GM18909 (cell line): ENCODE results near the gene TPMT.
"Not testable (repeated sequence)": the region's sequence is repeated elsewhere in the genome, so short reads cannot be mapped to it uniquely, and the experiment has no call there.

ENCODE experiments used
- ATAC-seq: cut with Tn5 transposase; IDR thresholded peaks from one replicate; pipeline ENCODE4 v1.9.1; 2021; ENCODE audit warnings: mild to moderate bottlenecking; ENCODE audit not compliant: unreplicated experiment, poor library complexity

Gene TPMT

DNA sequence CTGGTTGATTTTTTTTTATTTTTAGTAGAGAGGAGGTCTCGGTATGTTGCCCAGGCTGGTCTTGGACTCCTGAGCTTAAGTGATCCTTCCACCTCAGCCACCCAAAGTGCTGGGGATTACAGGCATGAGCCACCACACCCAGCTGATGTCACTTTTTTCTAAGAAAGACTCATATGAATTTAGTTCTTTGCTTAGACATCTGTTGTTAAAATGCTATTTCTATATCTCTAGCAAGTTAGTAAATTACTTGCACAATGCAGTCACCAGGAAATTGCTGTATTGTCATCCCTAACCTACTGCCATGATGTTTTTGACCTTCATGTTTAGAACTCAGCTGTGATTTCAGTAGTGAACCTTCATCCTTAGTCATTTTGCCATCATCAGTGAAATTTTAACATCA lies 6.0 kb upstream of the TPMT start:
- no peak for ATAC-seq

DNA sequence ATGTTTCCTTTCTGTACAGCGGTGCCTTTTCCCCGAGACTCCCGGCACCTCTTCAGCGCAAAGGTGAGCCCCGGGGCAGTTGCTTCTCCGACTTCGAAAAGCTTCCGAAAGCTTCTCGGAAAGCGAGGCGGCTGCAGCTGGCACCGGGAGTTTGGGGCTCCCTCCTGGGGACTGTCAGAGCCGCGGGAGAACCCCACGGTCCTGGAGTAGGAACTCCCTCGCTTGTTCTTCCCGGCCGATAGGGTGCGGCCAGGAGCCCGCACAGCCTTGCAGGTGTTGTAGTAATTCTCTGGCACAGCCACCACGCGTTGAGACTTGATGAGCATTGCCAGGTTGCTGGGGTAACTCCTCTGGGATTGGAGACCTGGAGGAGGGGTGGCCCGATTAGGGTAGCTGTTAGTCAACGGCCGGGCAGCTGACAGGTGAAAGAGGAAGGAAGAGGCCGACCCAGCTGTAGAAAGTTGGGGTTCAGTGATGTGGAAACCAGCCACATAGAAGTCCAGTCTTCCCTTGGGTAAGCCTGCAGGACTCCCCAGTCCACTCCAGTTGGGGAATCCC lies 1.1 kb upstream of the TPMT start:
- ATAC-seq = peak; percentile 39

DNA sequence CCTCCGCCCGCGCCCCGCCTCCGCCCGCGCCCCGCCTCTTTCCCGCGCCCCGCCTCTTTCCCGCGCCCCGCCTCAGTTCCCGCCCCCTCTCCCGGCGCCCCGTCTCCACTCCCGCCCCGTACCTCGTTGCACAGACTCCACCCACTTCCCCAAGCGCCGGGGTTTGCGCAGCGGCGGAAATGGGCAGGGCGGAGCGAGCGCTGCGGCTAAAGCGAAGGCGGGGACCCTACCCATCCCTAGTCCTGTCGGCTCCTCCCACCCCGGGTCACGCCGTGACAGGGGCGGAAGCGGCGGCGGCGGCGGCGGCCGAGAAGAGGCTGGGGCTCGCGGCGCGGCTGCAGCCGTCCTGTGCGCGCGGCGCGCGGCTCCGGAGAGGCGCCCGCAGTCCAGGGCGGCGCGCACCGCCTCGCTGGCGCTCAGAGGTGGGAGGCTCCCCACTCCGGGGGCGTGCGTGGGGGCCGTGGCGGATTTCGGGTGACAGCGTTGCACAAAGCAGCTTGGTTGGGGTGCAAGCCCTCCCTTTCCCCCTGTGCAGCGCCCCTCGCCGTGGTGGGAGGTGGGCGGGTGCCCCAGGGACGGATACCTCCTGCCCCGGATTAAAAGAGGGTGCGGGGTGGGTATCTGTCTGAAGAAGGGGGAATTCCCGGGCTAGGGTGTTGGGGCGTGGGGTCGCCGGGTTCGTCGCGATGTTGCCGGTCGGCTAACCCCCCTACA lies 430 bp upstream of the TPMT start, which contains the start of gene KDM1B:
KDM1B (plus strand) TSS at position 273 of the 714 bp plus-strand sequence. CDS start 4,474 bp downstream, outside the sequence.
- peak; percentile 89 for ATAC-seq

DNA sequence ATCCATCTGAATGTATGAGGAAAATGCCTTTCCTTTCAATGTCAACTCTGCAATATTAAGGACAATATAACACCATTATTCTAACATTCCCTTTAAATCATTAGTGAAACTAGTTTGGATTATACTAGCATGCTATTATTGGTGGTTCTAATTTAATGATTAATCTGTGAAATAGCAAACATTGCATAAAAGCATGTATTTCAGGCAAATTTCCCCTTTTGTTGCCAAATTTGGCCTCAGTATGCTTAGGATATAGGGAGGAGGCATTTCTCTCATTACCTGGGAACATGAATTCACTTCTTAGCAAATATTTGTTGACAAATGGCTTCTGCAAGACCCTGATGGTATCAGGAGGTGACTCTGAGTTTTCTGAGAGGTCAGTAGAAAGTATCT lies 1.6 kb downstream of the TPMT start:
- no peak for ATAC-seq

DNA sequence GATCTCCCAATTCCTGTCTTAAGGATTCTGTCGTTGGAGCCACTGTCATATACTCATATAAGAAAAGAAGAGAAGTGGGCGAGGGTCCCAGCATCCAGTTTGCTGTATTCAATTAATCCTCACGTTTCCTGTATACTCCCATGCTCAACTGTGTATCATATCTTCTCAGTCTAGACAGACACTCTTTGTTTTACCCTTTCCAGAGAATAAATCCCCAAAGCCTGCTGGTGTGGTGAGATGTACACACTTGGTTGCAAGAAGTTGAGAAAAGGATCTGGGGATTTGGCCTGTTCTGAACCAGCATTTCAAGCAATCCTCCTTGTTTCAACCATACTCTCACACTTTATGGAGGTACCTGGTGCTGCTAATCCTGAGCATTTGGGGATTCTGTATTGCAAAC lies 3.1 kb downstream of the TPMT start:
- ATAC-seq = no peak

DNA sequence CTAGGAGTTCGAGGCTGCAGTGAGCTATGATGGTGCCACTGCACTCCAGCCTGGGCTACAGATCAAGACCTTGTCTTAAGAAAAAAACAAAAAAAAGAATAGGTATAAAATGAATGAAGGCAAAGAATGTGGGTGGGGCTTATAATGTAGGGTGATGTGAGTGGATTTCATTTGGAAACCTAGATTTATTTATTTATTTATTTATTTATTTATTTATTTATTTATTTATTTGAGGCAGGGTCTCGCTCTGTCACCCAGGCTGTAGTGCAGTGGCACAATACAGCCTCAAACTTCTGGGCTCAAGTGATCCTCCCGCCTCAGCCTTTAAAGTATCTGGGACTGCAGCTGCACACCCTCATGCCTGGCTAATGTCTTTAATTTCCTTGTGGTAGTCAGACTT lies 3.5 kb downstream of the TPMT start:
- not testable (repeated sequence) for ATAC-seq

DNA sequence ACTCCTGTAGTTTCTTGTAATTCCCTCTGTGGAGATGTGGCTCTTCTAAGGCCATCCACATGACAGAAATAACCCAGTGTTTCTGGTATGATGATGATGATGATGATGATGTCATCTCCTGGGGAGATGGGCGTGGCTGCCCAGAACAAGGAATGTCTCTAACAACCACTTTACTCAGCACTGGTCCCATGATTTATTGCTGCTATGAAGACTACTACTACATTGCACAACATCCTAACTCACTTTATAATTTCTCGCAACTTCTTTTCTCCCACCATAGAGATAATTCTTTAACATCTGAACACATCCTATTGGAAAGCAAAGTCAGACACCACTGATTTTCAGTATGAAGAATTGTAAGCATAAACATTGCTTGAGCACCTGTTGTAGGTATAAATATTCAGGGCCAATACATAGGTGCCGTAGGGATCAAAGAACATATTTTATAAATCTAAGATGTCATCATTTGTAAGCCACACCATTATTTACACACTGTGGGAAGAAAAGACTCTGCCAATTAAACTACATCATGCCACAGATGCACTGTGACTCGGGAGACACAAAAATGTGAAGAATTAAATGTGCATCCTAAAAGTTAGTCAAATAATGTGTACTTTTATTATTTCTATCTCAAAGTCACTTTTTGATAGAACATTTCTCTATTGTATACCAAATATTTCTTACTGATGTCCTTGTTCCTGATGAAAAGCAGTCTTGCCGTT lies 6.4 kb downstream of the TPMT start:
- ATAC-seq = no peak

DNA sequence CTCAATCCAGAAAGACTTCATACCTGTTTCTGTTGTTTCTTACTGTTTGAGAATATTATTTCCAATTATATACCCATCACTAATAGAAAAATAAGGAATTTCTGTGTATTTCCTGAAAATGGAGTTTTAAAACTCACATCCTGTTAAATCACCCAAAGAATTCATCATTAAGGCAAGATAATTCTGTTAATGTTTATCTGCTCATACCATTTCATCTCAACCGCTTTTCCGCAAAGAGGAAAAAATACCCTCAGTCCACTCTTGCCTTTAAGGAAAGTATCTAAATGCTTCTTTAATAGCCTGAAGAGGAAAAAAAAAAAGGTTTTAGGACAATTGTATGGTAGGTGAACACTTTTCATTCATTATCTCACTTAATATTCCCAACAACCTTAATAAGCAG lies 7.3 kb downstream of the TPMT start:
- ATAC-seq = no peak

DNA sequence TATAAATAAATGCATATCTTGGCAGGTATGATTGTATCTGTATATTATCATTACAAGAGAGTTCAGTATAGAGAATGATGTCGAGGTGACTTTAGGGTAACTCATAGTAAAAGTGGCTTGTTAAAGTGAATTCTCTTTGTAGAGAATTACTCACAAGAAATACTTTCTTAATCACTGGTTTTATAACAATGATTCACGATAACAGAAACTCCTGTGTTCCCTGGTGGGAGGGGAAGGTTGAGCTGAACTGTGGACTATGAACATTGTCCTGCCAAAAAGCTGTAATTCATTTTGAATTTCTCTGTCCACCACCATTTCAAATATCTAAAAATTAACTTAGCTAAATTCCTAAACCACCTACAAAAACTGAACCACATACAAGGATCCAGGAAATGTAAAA lies 7.7 kb downstream of the TPMT start:
- no peak for ATAC-seq

DNA sequence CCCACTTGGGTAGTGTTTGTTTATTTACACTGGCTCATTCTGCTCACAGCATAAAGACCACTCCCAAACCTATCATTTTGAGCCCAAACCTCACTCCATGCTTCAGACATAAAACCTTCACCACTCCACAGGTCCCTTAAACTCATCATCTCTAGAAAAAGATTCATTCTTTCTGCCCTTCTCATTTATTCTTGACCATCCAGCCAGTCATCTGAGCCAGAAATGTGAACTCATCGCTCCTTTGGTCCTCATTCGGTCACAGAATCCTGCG lies 12.4 kb downstream of the TPMT start:
- ATAC-seq = no peak

DNA sequence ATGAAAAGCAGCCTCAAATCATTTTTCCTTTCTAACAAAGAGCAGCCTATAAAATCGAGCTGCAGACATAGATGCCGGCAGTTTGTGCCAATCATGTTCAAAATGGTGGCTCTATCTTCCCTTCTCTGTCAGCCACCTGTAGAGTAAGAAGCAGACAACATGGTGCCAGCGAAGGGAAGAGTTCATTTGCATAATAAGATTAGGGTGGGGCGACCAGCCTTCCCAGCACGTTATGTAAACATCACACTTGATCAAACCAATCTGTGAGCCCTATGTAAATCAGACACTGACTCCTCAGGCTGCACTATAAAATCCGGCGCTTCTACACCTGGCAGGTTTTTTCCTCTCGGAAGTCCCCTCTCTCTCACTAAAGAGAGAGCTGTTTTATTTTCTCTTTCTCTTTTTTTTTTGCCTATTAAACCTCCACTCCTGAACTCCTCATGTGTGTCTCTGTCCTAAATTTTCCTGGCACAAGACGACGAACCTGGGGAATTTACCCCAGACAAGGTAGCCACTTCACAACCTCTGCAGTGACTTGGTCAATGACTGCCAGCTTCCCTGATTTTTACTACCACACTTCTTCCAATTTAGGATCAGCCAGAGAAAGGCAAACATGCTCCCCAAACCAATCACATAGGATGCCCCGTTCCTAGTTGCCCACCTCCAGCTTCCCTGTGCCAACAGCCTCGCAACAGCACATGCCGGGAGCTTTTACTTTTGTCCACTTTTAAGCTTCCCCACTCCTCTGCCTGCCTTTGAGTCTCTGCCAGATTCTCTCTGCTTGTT lies 12.9 kb downstream of the TPMT start:
- no peak for ATAC-seq

DNA sequence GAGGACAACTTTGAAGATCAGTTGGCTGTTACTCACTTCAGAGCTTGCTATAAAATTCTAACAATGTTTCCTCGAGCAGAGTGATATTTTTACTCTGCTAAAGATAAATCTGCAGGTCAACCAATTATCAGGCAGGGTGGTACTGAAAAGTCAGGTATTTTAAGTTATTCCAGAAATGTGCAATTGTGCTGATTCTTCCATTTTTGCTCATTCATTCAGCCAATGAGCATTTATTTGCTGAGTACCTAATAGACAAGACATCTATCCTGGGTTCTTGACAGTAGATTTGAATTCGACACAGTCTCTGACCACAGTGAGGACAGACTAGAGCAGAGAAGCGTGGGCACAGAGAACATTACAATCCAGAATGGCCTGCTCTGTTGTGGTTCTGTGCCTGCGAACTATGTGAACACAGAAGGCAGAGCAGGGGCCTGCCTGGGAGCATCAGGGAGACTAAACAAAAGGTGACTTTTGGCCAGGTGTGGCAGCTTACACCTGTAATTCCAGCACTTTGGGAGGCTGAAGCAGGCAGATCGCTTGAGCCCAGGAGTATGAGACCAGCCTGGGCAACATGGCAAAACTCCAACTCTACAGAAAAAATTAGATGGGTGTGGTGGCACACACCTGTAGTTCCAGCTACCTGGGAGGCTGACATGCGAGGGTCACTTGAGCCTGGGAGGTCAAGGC lies 14.8 kb downstream of the TPMT start:
- no peak for ATAC-seq

DNA sequence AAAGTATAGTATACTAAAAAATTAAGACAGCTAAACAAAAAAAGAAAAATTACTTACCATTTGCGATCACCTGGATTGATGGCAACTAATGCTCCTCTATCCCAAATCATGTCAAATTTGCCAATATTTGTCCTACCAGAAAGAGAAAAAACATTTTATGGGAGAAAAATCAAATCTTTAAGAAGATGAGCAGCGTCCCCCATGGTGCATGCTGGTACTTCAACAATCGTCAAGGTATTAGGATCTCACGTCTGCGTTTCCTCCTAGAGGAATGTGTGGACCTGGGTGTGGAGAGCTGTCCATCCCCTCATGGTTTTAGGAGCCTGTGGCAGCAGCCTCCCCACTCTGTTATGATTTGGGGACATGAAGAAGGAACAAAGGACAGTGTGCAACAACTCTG lies 16.0 kb downstream of the TPMT start:
- no peak for ATAC-seq

DNA sequence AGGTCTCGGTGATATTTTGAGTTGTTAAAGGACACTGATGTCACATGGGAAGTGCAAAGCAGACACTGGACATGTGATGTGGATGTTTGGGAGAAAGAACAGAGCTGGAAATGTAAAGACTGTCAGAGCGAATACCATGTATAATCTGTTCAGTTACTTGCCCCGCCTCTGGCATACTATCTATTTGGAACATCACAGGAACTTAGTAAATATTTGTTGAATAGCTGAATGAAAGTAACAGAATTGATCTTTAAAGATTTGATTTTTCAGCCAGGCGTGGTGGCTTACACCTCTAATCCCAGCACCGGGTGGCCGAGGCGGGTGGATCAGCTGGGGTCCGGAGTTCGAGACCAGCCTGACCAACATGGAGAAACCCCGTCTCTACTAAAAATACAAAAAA lies 18.6 kb downstream of the TPMT start:
- no peak for ATAC-seq

DNA sequence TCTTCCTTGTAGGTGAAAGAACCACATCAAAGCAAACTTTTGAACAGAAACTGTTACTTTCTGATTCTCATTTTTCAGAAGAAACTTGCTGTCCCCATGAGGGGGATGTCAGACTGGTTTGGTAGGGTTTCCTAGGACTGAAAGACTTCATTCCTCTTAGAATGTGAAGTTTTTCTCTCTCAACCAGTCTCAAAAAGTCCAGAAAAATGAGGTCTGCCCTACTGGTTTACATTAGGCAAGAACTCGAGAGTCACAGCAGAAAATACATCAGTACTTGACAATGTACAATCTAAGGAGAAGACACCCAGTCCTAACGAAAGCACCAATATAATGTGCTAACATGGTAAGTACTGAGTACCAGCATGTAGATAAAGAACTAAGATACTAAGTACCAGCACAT lies 19.7 kb downstream of the TPMT start:
- no peak for ATAC-seq

DNA sequence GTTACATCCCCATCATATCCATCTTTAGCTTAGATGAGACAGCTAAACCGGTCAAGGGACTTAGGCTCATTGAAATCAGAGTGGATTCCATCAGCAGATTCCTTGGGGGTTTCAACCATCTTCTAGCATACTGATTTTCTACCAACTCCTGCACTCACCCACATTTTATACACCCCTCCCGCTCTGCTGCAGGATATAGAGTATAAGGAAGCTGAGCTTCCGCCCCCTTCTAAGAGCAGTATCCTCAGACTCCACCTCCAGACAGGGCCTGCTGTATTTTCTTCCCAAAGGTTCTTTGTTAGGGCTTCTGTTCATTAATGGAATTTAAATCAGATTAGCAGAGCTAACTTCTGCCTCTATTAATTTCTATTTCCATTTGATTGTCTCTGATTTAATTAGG lies 22.5 kb downstream of the TPMT start:
- ATAC-seq = no peak

DNA sequence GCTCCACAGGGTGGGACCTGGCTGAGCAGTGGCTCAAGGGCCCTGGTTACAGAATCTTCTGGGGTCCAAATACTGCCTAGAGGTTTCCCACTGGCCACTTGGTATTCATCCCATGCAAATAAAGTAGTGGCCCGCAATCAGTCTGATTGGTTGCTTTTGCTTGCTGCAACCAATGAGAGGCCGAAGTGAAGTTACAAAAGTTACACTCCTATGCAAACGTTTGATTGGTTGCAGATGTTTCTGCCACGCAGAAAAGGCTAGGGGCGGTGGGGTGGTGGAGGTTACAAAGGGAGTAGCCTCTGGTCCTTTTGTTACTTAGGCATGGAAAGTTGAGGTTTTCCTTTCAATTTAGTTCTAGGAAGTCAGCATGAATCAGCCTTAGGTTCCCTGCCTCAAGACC lies 28.8 kb downstream of the TPMT start:
- no peak for ATAC-seq

DNA sequence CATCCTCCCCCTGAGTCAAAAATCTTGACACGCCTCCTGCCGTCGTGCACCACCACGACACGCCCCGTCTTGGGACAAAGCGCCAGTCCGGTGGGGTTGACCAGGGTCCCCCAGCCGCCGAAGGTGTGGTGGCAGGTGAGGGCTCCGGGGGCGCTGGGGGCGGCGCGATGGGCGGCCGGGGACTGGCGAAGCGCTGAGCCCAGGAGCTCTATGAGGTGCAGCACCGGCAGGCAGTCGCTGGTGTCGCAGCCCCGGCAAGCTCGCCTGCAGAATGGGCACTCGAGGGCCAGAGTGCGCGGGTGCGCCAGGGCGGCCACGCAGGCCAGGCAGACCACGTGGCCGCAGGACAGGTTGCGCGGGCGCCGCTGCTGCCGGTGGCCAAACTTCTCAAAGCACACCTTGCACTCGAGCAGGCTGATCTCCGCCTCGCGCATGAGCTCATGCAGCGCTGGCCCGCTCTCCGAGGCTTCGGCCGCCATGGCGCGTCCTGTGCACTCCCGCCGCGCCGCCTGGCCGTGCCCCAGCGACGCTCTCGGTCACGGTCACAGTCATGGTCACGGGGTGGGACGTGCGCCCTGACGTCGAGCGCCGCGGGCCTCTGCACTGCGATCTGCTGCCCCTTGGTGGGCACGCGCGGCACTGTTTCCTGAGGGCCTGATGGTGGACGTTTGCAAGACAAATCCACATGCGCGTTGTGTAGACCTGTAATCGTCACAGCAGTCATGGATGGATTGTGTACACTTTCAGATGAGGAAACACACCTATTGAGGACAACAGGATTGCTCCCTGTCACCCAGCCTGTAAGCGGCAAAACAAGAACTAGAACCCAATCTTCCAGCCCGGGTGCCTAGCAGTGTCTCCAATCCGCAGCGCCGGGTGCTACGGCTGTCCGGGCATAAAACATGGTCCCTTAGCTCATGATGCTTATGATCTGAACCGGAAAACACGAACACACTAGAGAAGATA lies 32.5 kb downstream of the TPMT start, which contains the start of gene NHLRC1:
NHLRC1 (minus strand) TSS at position 550 of the 966 bp plus-strand sequence; CDS start at position 479, 71 bp downstream.
- ATAC-seq = peak; percentile 100

DNA sequence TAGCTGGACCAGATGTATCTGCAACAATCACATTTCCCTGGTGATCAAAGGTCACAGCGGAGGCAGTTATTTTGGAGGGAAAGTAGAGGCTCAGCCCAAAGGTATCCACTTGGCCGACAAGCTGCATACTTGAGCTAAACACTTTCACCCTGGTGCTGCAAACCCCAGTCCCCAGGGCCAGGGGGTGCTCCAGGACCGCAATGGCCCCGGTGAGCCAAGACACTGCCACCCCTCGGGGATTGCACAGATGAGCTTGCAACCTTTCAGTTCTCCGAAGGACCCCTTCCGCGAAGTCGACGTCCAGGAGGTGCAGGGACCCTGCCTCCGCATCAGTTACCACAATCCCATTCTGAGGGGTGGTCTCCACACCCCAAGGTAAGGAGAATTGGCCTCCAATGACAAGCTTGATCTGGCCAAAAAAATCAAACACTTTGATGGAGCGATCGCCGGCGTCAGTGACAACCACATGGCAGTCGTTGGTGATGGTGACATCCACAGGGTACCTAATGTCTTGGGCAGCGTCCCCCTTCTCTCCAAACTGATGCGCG lies 33.2 kb downstream of the TPMT start:
- ATAC-seq = no peak
